Measurements from ENCODE around the gene TAC1. TPM values are rescaled to one million over a fixed set of nuclear protein-coding genes. Genes with fewer than 3 reads are reported as not detected.

The TAC1 gene
- total RNA-seq, 1 donor from 2014 or later: 0.63 TPM

- no peak overlapping the region for H3K4me3 Mint-ChIP-seq
- no peaks in the 10 kb centered on the region for H3K36me3 Mint-ChIP-seq
- no peak overlapping the region for H3K27ac Mint-ChIP-seq
- no peak for TF ChIP-seq CTCF (IDR thresholded peaks at IDR 0.05; ENCODE audit: unreplicated experiment)
- peaks cover 4% of the 10 kb centered on the region for H3K9me3 Mint-ChIP-seq
- no peaks in the 10 kb centered on the region for H3K4me1 Mint-ChIP-seq
- H3K27me3 Mint-ChIP-seq (ENCODE audit: low read depth): peaks cover 54% of the 10 kb centered on the region
- DNase-seq (ENCODE audit: low spot score in 2 of 2, unreplicated experiment in 2 of 2): no peak
These were observed 16.6 kb downstream of the TAC1 start for GRCh38 chr7:97748482-97748881.

DNA sequence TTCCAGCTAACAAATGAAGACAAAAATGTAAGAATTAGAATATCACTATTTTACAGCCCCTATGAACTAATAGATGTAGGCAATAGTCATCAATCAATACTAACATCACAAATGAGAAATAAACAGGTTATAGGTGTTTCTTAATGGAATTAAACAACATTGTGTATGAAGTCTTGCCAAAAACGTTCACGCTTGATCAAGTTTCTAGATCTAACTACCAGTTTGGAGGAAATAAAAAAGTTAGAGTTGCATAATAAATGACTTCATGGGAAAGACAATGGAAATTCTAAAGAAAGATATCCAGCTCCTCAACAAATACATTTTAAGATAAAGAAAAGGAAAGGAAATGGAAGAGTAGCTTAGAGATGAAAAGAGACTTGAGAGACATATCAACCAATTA is 19.7 kb downstream of the TAC1 start:
- Mint-ChIP-seq H3K27me3 (ENCODE audit: low read depth) (peaks cover 56% of the 10 kb centered on the region), H3K27ac (no peak overlapping the region), H3K36me3 (no peaks in the 10 kb centered on the region), H3K4me1 (no peaks in the 10 kb centered on the region), H3K4me3 (no peak overlapping the region), H3K9me3 (peaks cover 4% of the 10 kb centered on the region)
- TF ChIP-seq CTCF (IDR thresholded peaks at IDR 0.05; ENCODE audit: unreplicated experiment): no peak
- DNase-seq (ENCODE audit: low spot score in 2 of 2, unreplicated experiment in 2 of 2): no peak

DNA sequence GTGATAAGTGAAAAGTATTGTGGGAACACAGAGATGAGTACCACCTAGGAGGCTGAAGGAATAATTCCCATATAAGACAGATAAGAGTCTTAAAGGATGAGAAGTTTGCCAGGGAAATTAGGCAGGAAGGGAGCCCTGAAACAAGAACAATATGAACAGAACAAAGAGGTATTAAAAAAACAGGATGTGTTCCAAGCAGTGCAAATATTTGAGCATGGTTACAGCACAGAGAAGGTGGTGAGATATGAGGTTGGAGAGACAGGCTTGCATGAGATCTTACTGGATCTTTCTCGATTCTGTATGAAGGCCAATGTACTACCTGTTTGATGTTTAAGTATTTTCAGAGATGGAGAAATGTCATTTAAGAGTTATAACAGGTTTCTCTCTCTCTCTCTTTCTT is 20.3 kb downstream of the TAC1 start:
- TF ChIP-seq CTCF (IDR thresholded peaks at IDR 0.05; ENCODE audit: unreplicated experiment): no peak
- Mint-ChIP-seq H3K27me3 (ENCODE audit: low read depth) (peaks cover 53% of the 10 kb centered on the region), H3K36me3 (no peaks in the 10 kb centered on the region), H3K4me1 (no peaks in the 10 kb centered on the region), H3K4me3 (no peak overlapping the region), H3K9me3 (peaks cover 1% of the 10 kb centered on the region), H3K27ac (no peak overlapping the region)
- DNase-seq (ENCODE audit: low spot score in 2 of 2, unreplicated experiment in 2 of 2): no peak

DNA sequence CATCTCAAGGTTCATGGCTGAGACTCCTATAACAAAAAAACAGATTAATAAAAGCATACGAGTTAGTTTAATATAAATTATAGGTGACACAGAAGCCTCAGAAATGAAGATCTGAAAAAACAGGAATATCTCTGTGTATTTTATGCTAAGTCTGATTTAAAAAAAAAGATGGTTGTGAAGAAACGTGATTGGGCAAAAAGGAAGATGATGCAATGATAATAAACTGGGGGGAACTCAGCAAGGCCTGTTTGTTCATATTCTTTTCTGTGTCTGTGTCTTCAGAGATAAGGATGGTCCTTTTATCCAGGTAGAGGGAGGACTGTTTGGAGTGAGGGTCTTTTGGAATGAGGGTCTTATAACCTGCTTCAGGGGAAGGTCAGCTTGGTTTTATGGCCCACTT is 25.9 kb downstream of the TAC1 start:
- H3K9me3 Mint-ChIP-seq: peaks cover 8% of the 10 kb centered on the region
- no peak for TF ChIP-seq CTCF (IDR thresholded peaks at IDR 0.05; ENCODE audit: unreplicated experiment)
- H3K27me3 Mint-ChIP-seq (ENCODE audit: low read depth): peaks cover 35% of the 10 kb centered on the region
- H3K4me3 Mint-ChIP-seq: no peak overlapping the region
- DNase-seq (ENCODE audit: low spot score in 2 of 2, unreplicated experiment in 2 of 2): no peak
- no peaks in the 10 kb centered on the region for H3K36me3 Mint-ChIP-seq
- H3K4me1 Mint-ChIP-seq: no peaks in the 10 kb centered on the region
- H3K27ac Mint-ChIP-seq: no peak overlapping the region

GRCh38 chr7:97770850-97771249 is 39.0 kb downstream of the TAC1 start:
- H3K27me3 Mint-ChIP-seq (ENCODE audit: low read depth): peaks cover 4% of the 10 kb centered on the region
- H3K4me1 Mint-ChIP-seq: no peaks in the 10 kb centered on the region
- H3K4me3 Mint-ChIP-seq: no peak overlapping the region
- no peak for TF ChIP-seq CTCF (IDR thresholded peaks at IDR 0.05; ENCODE audit: unreplicated experiment)
- no peaks in the 10 kb centered on the region for H3K9me3 Mint-ChIP-seq
- H3K27ac Mint-ChIP-seq: no peak overlapping the region
- H3K36me3 Mint-ChIP-seq: no peaks in the 10 kb centered on the region
- no peak for DNase-seq (ENCODE audit: low spot score in 2 of 2, unreplicated experiment in 2 of 2)

- TF ChIP-seq CTCF (IDR thresholded peaks at IDR 0.05; ENCODE audit: unreplicated experiment): no peak
- H3K27me3 Mint-ChIP-seq (ENCODE audit: low read depth): peaks cover 7% of the 10 kb centered on the region
- no peaks in the 10 kb centered on the region for H3K4me1 Mint-ChIP-seq
- no peaks in the 10 kb centered on the region for H3K9me3 Mint-ChIP-seq
- no peak overlapping the region for H3K4me3 Mint-ChIP-seq
- H3K27ac Mint-ChIP-seq: no peak overlapping the region
- DNase-seq (ENCODE audit: low spot score in 2 of 2, unreplicated experiment in 2 of 2): no peak
- H3K36me3 Mint-ChIP-seq: no peaks in the 10 kb centered on the region
These were observed 39.7 kb downstream of the TAC1 start for GRCh38 chr7:97771576-97771975.

Measured in mesothelial cell of epicardium (in vitro differentiated cells).